Measurements from ENCODE around the gene ANKRD33B.

DNA sequence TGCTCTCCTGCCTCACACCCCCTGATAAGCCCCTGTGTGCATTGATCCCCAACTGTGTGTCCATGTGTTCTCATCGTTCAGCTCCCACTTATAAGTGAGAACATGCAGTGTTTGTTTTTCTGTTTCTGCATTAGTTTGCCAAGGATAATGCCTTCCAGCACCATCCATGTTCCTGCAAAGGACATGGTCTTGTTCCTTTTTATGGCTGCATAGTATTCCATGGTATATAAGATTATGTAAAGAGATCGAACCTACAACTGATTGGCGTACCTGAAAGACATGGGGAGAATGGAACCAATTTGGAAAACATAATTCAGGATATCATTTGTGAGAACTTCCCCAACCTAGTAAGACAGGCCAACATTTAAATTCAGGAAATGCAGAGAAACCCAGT, 32.4 kb downstream of the ANKRD33B start:
- TF ChIP-seq, protein P1, sequence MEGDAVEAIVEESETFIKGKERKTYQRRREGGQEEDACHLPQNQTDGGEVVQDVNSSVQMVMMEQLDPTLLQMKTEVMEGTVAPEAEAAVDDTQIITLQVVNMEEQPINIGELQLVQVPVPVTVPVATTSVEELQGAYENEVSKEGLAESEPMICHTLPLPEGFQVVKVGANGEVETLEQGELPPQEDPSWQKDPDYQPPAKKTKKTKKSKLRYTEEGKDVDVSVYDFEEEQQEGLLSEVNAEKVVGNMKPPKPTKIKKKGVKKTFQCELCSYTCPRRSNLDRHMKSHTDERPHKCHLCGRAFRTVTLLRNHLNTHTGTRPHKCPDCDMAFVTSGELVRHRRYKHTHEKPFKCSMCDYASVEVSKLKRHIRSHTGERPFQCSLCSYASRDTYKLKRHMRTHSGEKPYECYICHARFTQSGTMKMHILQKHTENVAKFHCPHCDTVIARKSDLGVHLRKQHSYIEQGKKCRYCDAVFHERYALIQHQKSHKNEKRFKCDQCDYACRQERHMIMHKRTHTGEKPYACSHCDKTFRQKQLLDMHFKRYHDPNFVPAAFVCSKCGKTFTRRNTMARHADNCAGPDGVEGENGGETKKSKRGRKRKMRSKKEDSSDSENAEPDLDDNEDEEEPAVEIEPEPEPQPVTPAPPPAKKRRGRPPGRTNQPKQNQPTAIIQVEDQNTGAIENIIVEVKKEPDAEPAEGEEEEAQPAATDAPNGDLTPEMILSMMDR (IDR thresholded peaks at IDR 0.05): no peak
- TF ChIP-seq POLR2A (IDR thresholded peaks at IDR 0.05) (no peak), POLR2AphosphoS5 (IDR thresholded peaks at IDR 0.05) (no peak)
